ENCODE measurements around the gene CLEC16A.

DNA sequence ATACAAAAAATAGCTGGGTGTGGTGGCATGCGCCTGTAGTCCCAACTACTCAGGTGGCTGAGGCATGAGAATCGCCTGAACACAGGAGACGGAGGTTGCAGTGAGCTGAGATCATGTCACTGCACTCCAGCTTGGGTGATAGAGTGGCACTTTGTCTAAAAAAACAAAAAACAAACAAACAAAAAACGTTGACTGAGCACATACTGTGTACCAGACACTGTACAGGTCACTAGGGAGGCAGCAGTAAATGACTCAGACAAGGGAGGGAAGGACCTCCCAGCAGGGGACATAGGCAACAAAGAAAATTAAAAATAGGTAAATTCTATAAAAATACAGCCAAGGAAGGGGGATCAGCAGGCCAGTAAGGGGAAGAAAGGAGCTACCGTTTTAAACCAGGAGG lies 247.3 kb downstream of the CLEC16A start:
- TF ChIP-seq CTCF (conservative IDR thresholded peaks at IDR 0.05; ENCODE audit: low read depth in 2 of 2) (no peak), POLR2AphosphoS5 (IDR thresholded peaks at IDR 0.05; ENCODE audit: low read depth) (no peak), EZH2 (IDR thresholded peaks at IDR 0.05; ENCODE audit: low read depth, unreplicated experiment) (no peak), EZH2phosphoT487 (IDR thresholded peaks at IDR 0.05; ENCODE audit: unreplicated experiment) (no peak), ETS1 (IDR thresholded peaks at IDR 0.05) (no peak), REST (IDR thresholded peaks at IDR 0.05; ENCODE audit: unreplicated experiment) (no peak)

All from GM23338 (cell line).